Hepatocyte (in vitro differentiated cells): ENCODE results near the gene KRT23. TPM values are rescaled to one million over a fixed set of nuclear protein-coding genes. Genes with fewer than 3 reads are reported as not detected.

ENCODE experiments used
- DNase-seq: peaks from one replicate; pipeline ENCODE4 v3.0.0-alpha.2; 2016; ENCODE audit warnings: low spot score
- H2AFZ ChIP-seq: fragments of 200-600 bp; sonication (generic); 2 replicates; pipeline ENCODE4 v1.6.0; 2016; ENCODE audit warnings: antibody characterized with exemption, mild to moderate bottlenecking
- H3K27ac ChIP-seq: fragments of 200-600 bp; sonication (generic); 2 replicates; pipeline ENCODE4 v1.5.1; 2016; ENCODE audit warnings: mild to moderate bottlenecking
- H3K27me3 ChIP-seq: fragments of 200-600 bp; sonication (generic); 2 replicates; pipeline ENCODE4 v1.6.1; 2016
- H3K36me3 ChIP-seq: fragments of 200-600 bp; sonication (generic); replicated peaks from 2 replicates; pipeline ENCODE4 v1.5.1; 2016; ENCODE audit warnings: low read depth; ENCODE audit not compliant: insufficient read depth
- H3K4me1 ChIP-seq: fragments of 200-600 bp; sonication (generic); 2 replicates; pipeline ENCODE4 v1.5.1; 2016; ENCODE audit warnings: mild to moderate bottlenecking, moderate library complexity; ENCODE audit not compliant: insufficient read depth
- H3K4me2 ChIP-seq: fragments of 200-600 bp; sonication (generic); 2 replicates; pipeline ENCODE4 v1.6.0; 2016
- H3K4me3 ChIP-seq: fragments of 200-600 bp; sonication (generic); 2 replicates; pipeline ENCODE4 v1.5.1; 2016; ENCODE audit warnings: mild to moderate bottlenecking
- H3K79me2 ChIP-seq: fragments of 200-600 bp; sonication (generic); 2 replicates; pipeline ENCODE4 v1.6.0; 2017; ENCODE audit warnings: mild to moderate bottlenecking
- H3K9me2 ChIP-seq: fragments of 200-600 bp; sonication (generic); replicated peaks from 2 replicates; pipeline ENCODE4 v1.6.0; 2017; ENCODE audit warnings: mild to moderate bottlenecking; ENCODE audit not compliant: insufficient read depth
- H3K9me3 ChIP-seq: fragments of 200-600 bp; sonication (generic); 2 replicates; pipeline ENCODE4 v1.5.1; 2016; ENCODE audit warnings: low read depth, mild to moderate bottlenecking
- H4K20me1 ChIP-seq: fragments of 200-600 bp; sonication (generic); 2 replicates; pipeline ENCODE4 v1.6.0; 2016; ENCODE audit warnings: mild to moderate bottlenecking; ENCODE audit not compliant: insufficient read depth, poor library complexity, severe bottlenecking
- EZH2 ChIP-seq: fragments of 200-600 bp; sonication (generic); IDR thresholded peaks from 2 replicates; pipeline ENCODE4 v1.6.1; 2016; ENCODE audit warnings: antibody characterized with exemption, mild to moderate bottlenecking, borderline replicate concordance
- EZH2phosphoT487 ChIP-seq: fragments of 200-600 bp; sonication (generic); IDR thresholded peaks from one replicate; pipeline ENCODE4 v1.6.1; 2018; ENCODE audit warnings: antibody characterized with exemption, mild to moderate bottlenecking, low read depth, moderate library complexity; ENCODE audit not compliant: unreplicated experiment, severe bottlenecking
- WGBS: methylation state at CpG from one replicate; pipeline ENCODE4 v1.1.6; 2016; ENCODE audit warnings: low lambda C conversion rate; ENCODE audit errors: missing lambda C conversion rate; 5-methylcytosine and 5-hydroxymethylcytosine counted together
- polyA plus RNA-seq: library from polyadenylated mRNA; unstranded; fragments of >200 nt; fragmentation: Nextera tagmentation; extraction: Ambion mirVana; gene quantifications from 2 replicates; pipeline ENCODE4 v1.2.1, GENCODE V29; 2016
- total RNA-seq: library from RNA; depleted of rRNA; stranded (reverse); fragments of >200 nt; gene quantifications from 2 replicates; pipeline ENCODE4 v1.2.3, GENCODE V29; 2014
- TF ChIP-seq, protein P1 (sequence below): fragments of 200-600 bp; sonication (generic); IDR thresholded peaks from 2 replicates; pipeline ENCODE4 v1.5.1; 2016; ENCODE audit warnings: antibody characterized with exemption, mild to moderate bottlenecking; ENCODE audit not compliant: poor library complexity

The KRT23 gene
- total and polyA plus RNA-seq, 2 experiments from 2014 or later, result 2.0 to 6.4 TPM

GRCh38 chr17:40915721-40916256, 21.7 kb downstream of the KRT23 start:
- no peak for DNase-seq
- no peak overlapping the region for H2AFZ ChIP-seq
- H4K20me1 ChIP-seq, result no peaks in the 10 kb centered on the region
- H3K9me2 ChIP-seq, result no peaks in the 10 kb centered on the region
- H3K79me2 ChIP-seq, result no peaks in the 10 kb centered on the region
- no peak overlapping the region for H3K4me3 ChIP-seq
- WGBS, result 80% methylated on average over 2 of the region's 2 CpGs
- H3K27me3 ChIP-seq, result no peaks in the 10 kb centered on the region
- H3K27ac ChIP-seq, result peak overlapping the region; percentile 68
- H3K36me3 ChIP-seq, result no peaks in the 10 kb centered on the region
- H3K4me1 ChIP-seq, result peaks cover 3% of the 10 kb centered on the region
- no peaks in the 10 kb centered on the region for H3K9me3 ChIP-seq
- H3K4me2 ChIP-seq, result no peak overlapping the region
- TF ChIP-seq EZH2phosphoT487, result no peak
- TF ChIP-seq, protein P1, sequence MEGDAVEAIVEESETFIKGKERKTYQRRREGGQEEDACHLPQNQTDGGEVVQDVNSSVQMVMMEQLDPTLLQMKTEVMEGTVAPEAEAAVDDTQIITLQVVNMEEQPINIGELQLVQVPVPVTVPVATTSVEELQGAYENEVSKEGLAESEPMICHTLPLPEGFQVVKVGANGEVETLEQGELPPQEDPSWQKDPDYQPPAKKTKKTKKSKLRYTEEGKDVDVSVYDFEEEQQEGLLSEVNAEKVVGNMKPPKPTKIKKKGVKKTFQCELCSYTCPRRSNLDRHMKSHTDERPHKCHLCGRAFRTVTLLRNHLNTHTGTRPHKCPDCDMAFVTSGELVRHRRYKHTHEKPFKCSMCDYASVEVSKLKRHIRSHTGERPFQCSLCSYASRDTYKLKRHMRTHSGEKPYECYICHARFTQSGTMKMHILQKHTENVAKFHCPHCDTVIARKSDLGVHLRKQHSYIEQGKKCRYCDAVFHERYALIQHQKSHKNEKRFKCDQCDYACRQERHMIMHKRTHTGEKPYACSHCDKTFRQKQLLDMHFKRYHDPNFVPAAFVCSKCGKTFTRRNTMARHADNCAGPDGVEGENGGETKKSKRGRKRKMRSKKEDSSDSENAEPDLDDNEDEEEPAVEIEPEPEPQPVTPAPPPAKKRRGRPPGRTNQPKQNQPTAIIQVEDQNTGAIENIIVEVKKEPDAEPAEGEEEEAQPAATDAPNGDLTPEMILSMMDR, result no peak

DNA sequence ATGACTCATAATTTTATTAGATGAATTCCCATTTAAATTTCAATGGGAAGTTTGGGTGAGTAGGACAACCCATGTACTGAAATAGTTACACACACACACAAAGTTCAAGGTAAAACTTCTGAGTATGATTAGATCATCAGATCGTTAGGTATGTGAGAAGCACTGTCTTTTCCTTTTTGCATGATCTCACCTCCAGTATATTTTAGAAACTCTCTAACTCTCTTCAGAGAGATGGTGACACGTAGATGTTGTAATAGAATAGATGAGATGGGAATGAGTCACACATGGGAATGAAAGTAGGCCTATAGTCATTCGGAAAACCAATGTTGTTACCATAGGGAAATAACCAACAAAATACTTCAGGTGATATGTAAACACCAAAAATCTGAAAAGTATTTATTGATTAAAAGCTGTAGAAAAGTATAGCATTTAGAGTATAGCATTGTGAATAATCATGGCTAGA, 22.2 kb downstream of the KRT23 start:
- Histone ChIP-seq H3K9me3 (no peaks in the 10 kb centered on the region), H3K79me2 (no peaks in the 10 kb centered on the region), H2AFZ (no peak overlapping the region), H3K4me3 (no peak overlapping the region), H3K4me2 (no peak overlapping the region), H4K20me1 (no peaks in the 10 kb centered on the region), H3K27me3 (no peaks in the 10 kb centered on the region), H3K9me2 (no peaks in the 10 kb centered on the region), H3K4me1 (peaks cover 6% of the 10 kb centered on the region), H3K27ac (peak overlapping the region; percentile 72), H3K36me3 (no peaks in the 10 kb centered on the region)
- TF ChIP-seq EZH2 (no peak), EZH2phosphoT487 (no peak)
- TF ChIP-seq, protein P1, result no peak
- WGBS, result 69% methylated on average over 3 of the region's 3 CpGs
- DNase-seq, result peak; percentile 49

GRCh38 chr17:40914075-40914855, 23.2 kb downstream of the KRT23 start:
- DNase-seq, result no peak
- Histone ChIP-seq H3K79me2 (no peaks in the 10 kb centered on the region), H3K9me2 (no peaks in the 10 kb centered on the region), H2AFZ (no peak overlapping the region), H3K9me3 (no peaks in the 10 kb centered on the region), H4K20me1 (no peaks in the 10 kb centered on the region), H3K4me2 (no peak overlapping the region), H3K27ac (peak overlapping the region; percentile 72), H3K4me3 (no peak overlapping the region), H3K4me1 (peaks cover 9% of the 10 kb centered on the region), H3K36me3 (no peaks in the 10 kb centered on the region), H3K27me3 (no peaks in the 10 kb centered on the region)
- TF ChIP-seq EZH2phosphoT487 (no peak), EZH2 (no peak)
- TF ChIP-seq, protein P1, result no peak
- WGBS, result 94% methylated on average over 3 of the region's 3 CpGs
